ENCODE results near the gene TRPM2. TPM values are rescaled to one million over a fixed set of nuclear protein-coding genes. Genes with fewer than 3 reads are reported as not detected.
"Not testable (repeated sequence)": the region's sequence is repeated elsewhere in the genome, so short reads cannot be mapped to it uniquely, and the experiment has no call there.

TRPM2 gene
- total RNA-seq, 1 donor from 2014 or later: 2.2 TPM

DNA sequence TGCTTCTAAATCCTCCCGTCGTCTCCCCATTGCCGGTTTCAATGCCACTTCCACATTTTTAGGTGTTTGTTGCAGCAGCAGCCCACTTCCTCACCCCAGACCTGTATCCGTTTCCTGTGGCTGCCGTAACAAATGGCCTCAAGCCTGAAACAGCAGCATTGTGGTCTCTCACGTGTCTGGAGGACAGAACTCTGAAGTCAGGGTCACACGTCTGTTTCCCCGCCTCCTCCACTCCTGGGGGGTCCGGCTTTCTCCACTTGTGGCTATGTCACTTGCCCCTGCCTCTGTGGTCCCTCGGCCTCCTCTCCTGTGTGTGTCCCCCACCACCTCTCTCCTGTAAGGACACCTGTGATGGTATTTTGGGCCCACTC is 21.8 kb downstream of the TRPM2 start:
- no peak for DNase-seq

DNA sequence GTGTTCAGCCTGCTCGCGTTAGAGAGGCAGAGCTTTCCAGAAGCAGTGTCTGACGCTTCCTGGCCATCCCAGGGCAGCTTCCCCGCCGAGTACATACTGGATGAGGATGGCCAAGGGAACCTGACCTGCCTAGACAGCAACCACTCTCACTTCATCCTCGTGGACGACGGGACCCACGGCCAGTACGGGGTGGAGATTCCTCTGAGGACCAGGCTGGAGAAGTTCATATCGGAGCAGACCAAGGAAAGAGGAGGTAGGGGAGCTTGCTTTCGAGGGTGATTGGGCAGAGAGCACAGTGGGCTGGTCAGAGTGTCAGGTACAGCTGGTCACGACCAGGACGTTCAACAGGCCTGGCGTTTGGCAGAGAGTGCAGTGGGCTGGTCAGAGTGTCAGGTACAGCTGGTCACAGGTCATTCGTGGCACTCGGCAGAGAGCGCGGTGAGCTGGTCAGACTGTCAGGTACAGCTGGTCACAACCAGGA is 22.4 kb downstream of the TRPM2 start:
- DNase-seq: no peak

DNA sequence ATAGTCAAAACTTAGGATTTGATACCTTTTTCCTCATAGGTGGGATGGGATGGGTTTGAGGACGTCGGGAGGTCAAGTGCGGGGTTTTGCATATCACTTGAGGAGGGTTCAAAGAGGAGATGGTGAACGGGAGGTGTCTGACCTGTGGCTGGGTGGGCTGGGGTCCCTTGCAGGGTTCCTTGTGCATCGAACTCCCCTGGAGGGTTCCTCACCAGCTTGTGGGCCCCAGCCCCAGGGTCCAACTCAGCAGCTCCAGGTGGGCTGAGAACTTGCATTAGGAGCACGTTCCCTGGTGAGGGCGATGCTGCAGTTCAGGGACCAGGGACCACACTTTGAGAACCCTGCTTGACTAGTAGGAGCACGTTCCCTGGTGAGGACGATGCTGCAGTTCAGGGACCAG is 23.2 kb downstream of the TRPM2 start:
- no peak for DNase-seq

DNA sequence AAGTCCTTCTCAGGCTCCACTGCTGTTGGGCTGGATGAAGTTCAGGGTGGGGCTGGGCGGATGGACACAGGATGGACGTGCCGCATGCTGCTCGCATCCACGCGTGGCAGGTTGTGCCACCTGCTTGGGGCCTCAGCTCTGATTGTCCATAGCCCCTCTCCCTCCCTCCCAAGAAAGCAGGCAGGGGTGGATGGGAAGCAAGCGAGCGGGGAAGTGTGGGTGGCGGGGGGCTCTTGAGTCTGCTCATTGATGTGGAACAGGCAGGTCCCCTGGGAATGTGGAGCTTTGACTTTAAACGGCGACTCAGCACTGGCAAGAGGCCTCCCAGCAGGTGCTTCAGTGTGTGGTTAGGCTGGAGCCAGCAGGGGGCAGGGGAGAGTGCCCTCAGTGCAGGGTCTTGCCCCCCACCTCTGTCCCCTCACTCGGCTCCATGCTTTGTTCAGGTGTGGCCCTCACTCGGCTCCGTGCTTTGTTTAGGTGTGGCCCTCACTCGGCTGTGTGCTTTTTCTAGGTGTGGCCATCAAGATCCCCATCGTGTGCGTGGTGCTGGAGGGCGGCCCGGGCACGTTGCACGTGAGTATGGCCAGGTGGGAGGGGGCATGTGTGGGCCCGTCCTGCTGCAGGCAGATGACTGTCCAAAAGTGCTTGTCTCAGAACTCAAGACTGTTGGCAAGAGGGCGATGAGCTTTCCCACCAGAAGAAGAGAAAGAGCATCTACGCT is 23.9 kb downstream of the TRPM2 start:
- peak; percentile 18 for DNase-seq

DNA sequence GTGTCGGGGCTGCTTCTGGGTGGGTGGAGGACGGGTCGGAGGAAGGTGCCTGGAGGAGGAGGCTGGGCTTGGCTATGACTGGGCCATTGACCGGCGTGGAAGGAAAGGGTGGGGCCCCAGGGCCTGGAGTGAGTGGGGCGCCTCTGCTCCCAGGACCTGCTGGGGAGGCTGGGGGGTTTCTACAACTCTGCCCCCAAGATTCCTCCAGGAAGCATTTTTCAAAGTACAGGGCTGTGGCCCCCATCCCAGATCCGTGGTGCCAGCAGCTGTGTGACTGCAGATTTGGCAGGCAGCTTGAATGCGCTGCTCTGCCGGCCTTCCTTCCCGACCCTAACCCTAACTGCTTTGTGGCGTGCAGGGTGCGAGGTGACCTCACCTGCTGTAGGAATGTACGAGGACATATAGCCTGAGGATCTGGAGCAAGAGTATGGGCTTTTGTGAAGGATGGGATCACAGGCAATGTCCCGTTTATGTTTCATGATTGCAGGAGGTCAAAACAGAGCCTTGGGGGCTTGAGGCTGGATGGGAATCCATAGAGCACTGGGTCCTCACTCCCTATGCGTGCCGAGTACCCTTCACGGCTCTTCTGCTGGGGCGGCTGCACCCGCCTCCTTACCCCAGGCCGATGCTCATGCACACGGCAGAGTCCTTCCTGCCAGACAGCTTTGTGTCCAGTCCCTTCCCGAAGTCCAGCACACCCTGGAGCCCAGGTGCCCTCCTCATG is 24.7 kb downstream of the TRPM2 start:
- no peak for DNase-seq

DNA sequence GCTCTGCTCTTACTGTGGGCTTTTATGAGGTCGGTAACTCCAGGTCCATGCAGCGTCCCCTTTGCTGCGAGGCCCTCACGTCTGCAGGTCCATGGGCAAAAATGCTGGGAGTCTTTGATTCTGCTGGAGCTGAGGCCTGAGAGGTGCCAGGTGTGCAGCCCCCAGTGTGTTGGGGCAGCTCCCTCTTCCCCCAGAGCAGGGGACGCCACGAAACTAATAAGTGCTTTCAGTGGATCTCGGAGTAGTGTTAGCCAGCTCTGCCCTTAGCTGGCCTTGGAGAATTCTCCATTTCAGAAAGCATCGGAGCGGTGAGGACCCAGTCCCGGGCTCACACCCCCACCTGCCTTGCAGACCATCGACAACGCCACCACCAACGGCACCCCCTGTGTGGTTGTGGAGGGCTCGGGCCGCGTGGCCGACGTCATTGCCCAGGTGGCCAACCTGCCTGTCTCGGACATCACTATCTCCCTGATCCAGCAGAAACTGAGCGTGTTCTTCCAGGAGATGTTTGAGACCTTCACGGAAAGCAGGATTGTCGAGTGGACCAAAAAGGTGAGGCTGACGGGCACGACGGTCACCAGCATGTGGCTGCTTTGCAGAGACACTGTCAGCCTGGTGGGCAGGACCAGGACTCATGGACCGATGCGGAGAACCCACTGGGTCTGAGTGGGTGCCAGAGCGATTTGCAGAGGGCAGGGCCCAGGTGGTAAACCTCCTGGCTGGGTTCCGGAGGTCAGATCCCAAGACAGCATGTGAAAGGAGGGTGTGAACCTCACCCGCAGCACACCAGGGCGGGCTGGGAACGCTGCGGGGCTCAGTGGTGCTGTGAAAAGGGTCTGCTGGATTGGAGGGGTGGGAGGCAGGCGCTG is 25.5 kb downstream of the TRPM2 start:
- no peak for DNase-seq

DNA sequence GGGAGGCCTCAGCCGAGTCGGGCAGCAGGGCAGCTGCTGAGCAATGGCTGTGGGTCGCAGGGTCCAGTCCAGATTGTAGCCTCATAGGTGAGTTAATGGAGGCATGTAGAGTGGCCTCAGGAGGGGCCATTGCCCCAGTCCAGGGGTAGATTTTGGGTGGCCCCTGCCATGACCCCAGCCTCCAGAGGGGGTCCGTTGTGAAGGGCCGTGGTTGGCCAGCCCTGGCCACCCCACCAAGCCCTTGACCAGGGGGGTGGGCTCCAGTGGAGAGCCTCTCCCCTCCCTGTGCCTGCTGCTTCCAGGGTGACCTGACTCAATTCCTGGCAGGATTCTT is 26.1 kb downstream of the TRPM2 start:
- no peak for DNase-seq

DNA sequence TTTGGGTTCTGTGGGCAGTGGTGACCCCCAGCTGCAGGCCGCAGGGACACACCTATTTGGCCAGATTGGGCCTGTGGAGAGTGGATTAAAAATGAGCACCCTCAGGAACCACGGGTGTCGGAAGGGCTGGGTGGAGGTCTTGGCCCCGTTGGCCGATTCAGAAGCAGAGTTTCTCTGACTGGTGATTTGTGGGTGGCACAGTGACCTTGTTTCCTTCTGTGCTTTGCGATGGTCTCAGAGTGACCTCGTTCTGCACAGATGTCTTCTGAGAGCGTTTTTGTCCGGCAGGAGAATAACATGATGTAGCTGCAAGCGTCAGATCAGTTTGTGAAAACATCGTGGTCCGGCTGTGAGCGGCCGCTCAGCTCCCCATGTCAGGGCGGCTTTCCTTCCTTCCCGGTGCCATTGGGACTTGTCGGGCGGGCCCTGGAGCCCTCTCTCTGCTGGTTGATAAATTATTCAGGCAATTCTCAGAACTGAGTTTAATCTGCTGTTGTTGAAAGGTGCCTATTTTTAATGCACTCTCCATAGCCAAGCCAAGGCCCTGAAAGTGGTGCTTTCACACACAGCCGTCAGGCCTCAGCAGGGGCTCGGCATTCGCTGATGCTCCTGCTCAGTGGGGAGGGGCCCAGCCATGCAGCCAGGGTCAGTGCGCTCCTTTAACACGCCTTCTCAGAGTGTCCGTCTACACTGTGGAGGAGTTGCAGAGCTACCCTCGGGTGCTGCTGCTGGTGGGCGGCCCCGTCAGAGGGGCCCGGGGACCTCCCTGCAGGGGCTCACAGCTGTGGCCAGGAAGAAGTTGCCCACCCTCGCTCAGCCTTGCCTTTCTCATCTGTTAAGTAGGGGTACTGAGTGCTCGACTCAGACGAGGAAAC is 26.8 kb downstream of the TRPM2 start:
- DNase-seq: no peak

DNA sequence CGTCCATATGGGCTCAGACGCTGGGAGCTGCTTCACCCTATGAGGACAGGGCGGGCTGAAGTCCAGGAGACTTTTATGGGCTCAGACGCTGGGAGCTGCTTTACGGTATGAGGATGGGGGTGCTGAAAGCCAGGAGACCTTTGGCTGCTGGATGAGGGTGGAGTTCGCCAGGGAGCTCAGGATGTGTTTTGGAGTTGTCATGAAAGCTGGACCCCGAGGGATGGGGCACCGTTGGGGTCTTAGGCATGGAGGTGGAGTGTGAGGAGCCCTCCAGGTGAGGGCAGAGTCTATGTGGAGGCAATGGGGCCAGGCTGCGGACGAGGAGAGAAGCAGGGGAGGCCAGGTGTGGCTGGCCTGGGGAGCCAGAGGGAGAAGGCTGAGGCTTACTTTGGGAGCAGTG is 27.5 kb downstream of the TRPM2 start:
- no peak for DNase-seq

DNA sequence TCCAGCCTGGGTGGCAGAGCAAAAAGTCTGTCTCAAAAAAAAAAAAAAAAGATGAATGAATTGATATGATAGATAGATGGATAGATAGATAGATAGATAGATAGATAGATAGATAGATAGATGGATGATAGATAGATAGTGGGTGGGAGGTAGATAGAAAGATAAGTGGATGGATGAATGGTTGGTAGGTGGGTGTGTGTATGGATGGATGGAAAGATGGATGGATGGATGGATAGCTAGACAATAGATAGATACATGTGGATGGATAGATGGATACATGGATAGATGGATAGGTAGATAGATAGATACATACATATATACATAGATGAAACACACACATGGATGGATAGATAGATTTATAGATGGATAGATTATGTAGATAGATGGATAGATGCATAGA is 28.5 kb downstream of the TRPM2 start:
- no peak for DNase-seq

DNA sequence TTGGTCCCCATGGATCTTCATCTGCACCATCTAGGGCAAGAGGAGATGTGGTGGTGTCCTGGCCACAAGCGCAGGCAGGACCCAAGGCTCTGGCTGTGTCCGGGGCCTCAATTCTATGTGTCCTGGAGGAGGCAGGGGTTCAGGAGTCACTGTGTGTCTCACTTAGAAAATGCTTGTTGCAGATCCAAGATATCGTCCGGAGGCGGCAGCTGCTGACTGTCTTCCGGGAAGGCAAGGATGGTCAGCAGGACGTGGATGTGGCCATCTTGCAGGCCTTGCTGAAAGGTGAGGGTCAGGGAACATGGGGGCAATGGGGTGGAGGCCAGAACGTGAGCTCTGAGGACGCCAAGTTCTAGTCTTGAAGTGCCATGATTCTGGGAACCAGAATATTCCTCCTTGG is 29.1 kb downstream of the TRPM2 start:
- no peak for DNase-seq

DNA sequence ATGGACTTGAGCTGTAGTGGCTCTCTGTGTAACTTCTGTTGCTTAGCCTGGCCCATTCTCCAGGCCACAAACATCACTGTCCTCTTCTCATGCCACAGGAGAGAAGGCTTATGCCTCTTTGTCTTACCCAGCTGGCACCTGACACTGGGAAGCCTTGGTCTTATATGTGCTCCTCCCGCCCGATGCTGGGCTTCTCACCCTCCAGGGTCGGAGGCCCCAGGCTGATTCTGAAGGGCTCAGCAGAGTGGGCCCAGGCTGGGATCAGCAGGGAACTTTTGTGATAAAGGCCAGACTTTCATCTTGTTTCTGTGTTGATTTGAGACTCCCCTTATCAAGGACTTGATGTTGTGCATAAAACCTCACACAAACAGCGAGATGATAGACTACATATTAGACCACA is 29.8 kb downstream of the TRPM2 start:
- DNase-seq: no peak

DNA sequence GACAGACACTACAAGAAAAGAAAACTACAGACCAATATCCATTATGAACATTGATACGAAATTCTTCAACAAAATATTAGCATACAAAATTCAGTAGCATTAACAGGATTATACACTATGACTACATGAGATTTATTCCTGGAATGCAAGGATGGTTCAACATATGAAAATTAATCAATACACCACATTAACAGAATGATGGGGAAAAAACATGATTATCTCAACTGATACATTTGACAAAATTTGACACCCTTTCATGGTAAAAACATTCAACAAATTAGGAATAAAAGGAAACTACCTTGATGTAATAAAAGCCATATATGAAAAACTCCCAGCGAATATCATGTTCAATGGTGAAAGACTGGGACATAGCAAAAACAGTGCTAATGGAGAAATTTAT is 31.5 kb downstream of the TRPM2 start:
- DNase-seq: no peak

DNA sequence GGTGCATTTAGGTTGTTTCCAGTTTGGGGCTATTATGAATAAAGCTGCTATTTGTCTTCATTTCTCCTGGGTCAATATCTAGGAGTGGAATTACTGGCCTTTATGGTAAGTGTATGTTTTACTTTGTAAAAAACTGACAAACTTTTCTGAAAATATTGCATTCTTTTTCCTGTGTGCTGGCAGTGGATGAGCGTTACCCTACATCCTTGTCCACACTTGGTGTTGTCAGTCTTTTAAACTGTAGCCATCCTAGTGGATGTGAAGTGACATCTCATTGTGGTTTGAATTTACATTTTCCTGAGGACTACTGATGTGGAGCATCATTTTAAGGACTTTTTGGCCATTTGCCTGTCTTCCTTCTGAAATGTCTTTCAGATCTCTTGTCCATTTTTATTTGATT is 35.9 kb downstream of the TRPM2 start:
- no peak for DNase-seq

DNA sequence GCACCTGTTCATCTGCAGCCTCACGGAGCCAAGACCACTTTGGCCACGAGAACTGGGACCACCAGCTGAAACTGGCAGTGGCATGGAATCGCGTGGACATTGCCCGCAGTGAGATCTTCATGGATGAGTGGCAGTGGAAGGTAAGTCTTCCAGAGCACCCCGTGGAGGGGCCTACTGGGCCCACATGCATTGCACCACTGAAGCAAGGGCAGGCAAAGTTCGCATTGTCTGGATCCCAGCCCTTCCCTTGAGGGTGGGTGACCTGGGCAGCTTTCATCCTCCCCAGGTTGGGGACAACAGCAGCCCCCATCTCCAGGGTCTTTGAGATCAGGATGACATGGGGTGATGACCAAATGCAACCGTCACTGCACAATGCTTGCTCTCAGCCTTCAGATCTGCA is 37.5 kb downstream of the TRPM2 start:
- DNase-seq: no peak

DNA sequence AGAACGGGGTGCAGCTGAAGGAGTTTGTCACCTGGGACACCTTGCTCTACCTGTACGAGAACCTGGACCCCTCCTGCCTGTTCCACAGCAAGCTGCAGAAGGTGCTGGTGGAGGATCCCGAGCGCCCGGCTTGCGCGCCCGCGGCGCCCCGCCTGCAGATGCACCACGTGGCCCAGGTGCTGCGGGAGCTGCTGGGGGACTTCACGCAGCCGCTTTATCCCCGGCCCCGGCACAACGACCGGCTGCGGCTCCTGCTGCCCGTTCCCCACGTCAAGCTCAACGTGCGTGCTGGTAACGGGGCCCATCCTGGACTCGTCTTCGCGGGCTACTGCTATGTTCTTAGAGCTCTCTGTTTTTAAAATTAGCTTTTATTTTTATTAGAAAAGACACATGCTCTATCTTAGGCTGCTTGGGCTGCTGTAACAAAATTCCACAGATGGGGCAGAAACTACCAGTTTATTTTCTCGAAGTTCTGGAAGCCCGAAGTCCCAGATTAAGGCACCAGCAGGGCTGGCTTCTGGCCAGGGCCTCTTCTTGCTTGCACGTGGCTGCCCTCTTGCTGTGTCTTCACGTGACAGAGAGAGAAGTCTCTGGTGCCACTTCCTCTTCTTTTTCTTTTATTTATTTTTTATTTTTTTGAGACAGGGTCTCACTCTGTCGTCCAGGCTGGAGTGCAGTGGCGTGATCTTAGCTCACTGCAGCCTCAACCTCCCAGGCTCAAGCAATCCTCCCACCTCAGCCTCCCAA is 38.1 kb downstream of the TRPM2 start:
- DNase-seq: peak; percentile 9

DNA sequence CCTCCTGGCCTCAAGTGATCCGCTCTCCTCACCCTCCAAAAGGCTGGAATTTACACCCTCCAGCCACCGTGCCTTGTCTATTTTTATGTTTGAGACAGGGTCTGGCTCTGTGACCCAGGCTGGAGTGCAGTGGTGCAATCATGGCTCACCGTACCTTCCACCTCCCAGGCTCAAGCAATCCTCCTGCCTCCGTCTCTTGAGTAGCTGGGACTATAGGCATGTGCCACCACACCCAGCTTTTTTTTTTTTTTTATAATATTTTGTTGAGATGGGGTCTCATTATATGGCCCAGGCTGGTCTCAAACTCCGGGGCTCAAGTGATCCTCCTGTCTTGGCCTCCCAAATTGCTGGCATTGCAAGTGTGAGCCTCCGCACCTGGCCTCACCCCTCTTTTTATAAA is 38.8 kb downstream of the TRPM2 start:
- no peak for DNase-seq

DNA sequence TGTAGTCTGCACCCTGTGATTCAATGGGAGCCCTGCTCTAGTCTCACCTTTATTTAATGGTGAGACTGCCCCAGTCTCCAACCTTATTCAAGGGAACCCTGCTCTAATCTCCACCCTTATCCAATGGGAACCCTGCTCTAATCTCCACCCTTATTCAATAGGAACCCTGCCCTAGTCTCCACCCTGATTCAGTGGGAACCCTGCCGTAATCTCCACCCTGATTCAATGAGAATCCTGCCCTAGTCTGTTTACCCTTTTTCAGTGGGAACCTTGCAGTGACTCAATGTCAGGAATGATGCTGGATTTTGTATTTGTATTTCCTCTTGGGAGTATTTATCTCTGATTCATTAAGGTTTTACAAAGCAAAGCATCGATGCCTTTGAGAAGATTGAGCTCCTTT is 39.5 kb downstream of the TRPM2 start:
- DNase-seq: no peak

DNA sequence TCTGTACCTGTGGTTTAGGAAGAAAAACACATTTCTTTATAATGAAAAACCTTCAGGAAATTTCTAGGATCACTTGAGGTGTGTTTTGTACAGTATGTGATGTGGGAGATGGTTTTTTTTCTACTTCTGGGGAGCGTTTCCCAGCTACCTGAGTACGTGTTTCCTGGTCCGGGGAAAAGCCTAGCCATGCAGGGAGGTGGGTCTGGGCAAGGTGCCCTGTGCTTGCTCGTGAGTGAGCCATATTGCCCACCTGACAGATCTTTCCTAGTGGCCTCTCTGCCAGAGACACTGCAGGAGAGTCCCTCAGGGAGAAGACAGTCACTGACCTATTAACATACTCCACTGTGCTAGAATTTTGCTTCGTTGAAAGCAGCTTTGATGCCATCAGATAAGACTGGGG is 41.3 kb downstream of the TRPM2 start:
- no peak for DNase-seq

DNA sequence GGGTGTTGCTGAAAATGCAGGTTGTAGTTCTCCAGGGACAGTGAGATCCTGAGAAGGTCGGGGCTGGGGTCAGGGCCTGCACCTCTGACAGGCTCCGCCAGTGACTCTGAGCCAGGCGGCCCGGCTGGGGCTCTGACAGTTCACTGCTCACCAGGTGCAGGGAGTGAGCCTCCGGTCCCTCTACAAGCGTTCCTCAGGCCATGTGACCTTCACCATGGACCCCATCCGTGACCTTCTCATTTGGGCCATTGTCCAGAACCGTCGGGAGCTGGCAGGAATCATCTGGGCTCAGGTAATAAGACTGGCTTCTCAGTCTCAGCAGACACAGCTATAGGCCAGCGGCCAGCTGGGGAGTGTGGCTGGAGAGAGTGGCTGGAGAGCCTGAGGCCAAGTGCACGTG is 41.8 kb downstream of the TRPM2 start:
- no peak for DNase-seq

DNA sequence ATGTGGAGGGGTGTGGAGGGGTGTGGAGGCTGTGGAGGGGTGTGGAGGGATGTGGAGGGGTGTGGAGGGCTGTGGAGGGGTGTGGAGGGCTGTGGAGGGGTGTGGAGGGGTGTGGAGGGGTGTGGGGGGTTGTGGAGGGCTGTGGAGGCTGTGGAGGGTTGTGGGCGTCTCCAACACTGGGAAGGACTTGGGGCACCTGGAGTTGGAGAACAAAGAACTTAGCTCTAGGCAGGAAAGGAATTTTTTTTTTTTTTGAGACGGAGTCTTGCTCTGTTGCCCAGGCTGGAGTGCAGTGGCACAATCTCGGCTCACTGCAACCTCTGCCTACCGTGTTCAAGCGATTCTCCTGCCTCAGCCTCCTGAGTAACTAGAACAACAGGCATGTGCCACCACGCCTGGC is 43.4 kb downstream of the TRPM2 start:
- not testable (repeated sequence) for DNase-seq
